SK-N-DZ (cell line): ENCODE measurements around the gene PLEKHM3.
A peak's percentile ranks its signal among the peaks of the same experiment; 100 is the strongest.
"Not testable (repeated sequence)": the region's sequence is repeated elsewhere in the genome, so short reads cannot be mapped to it uniquely, and the experiment has no call there.

ENCODE experiments used
- DNase-seq: peaks from one replicate; pipeline ENCODE4 v3.0.0-alpha.2; 2015; ENCODE audit warnings: low spot score

PLEKHM3 gene

GRCh38 chr2:207926133-207926988, 99.0 kb downstream of the PLEKHM3 start:
- peak; percentile 23 for DNase-seq

DNA sequence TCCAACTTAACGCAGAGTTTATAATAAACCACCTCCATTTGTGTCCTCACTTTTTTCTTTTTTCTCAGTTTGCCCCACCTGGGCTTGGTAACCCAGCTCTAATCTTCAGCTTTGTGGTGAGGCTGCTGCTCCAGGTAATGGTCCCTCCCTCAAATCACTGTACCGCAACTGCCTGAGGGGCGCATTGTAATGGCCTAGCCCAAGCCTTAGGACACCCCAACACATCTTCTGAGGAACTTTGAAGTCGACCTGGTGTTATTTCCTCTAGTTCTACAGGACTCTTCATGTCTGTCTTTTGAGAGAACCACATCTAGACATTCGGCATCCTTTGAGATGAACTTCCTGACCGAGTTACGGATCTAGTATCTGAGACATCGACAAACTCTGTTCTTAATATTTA, 99.7 kb downstream of the PLEKHM3 start:
- no peak for DNase-seq

DNA sequence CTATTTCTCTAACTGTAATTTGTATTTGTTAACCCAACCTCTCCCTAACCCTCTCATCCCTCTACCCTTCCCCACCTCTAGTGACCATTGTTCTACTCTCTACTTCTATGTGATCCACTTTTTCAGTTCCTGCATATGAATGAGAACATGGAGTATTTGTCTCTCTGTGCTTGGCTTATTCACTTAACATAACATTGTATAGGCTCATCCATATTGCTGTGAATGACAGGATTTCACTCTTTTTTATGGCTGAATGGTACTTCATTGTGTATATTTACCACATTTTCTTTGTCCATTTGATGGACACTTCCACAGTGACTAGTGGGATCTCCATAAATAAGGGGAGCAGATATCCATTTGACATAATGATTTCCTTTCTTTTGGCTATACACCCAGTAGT, 103.7 kb downstream of the PLEKHM3 start:
- no peak for DNase-seq

DNA sequence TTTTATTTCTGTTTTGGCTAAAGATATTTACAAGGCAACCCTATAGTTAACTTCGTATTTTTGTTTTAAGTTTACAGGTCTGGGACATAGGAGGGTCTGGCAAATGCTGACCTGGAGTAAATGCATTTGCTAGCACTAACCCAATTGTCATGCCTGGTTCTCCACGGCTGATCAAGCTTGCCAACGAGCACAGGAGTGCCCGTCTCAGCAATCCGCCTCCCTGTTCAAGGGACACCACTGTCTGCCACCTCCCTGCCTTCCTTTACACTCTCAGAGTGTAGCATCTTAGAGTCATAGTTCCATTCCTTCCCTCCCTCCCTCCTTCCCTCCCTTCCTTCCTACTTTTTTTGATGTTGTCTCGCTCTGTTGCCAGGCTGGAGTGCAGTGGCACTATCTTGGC, 104.6 kb downstream of the PLEKHM3 start:
- DNase-seq = no peak

- DNase-seq = no peak
These were observed 105.0 kb downstream of the PLEKHM3 start for GRCh38 chr2:207920321-207920720.

- DNase-seq = no peak
These were observed 106.0 kb downstream of the PLEKHM3 start for GRCh38 chr2:207919164-207919919.

GRCh38 chr2:207914716-207915115, 110.6 kb downstream of the PLEKHM3 start:
- no peak for DNase-seq

- DNase-seq = no peak
These were observed 111.5 kb downstream of the PLEKHM3 start for GRCh38 chr2:207913772-207914358.

GRCh38 chr2:207911856-207912255, 113.5 kb downstream of the PLEKHM3 start:
- DNase-seq = no peak

- DNase-seq = no peak
These were observed 114.1 kb downstream of the PLEKHM3 start for GRCh38 chr2:207911215-207911614.

DNA sequence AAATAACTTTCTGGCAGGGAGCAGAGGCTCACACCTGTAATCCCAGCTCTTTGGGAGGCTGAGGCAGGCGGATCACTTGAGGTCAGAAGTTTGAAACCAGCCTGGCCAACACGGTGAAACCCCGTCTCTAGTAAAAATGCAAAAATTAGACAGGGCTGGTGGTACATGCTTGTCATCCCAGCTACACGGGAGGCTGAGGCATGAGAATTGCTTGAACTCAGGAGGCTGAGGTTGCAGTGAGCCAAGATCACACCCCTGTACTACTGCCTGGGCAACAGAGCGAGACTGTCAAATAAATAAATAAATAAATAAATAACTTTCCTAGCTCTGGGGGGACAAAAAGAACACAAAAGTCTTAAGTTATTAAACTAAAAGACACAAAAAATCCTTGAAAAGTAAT, 118.8 kb downstream of the PLEKHM3 start:
- DNase-seq = not testable (repeated sequence)

- DNase-seq = peak; percentile 94
These were observed 119.8 kb downstream of the PLEKHM3 start for GRCh38 chr2:207905546-207905945.

DNA sequence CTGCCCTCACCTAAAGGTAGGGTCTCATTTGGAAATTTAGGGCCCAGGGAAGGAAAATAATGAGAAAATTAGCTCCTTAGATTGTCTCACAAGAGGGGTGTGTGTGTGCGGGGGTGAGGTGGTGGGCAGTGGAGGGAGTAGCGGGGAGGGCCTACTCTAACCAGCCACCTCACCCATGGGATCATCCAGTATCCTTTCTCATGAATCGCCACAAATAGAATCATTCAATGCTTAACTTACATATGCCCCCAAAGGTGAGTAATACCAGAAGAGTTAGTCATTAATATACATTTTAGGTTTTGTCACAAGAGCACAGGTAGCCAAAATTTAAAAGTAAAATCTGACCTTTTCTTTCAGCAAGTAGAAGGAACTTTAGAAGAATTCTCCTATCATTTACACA, 122.1 kb downstream of the PLEKHM3 start:
- no peak for DNase-seq

DNA sequence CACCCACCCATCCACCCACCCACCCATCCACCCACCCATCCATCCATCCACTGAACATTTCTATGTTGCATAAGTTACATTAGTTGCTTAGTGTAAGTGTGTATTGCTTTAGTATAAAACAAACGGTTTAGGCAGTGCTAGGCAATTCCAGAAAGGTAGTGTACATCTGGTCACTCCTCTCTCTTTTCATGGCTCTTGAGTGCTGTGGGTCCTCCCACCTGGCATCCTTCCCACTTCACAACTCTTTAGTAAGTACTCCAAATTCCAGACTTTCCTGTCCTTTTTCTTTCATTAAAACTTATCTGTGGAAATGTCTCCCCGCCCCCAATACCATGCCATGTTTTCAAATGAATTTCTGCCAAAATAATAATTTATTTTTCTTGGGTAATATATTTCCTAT, 122.5 kb downstream of the PLEKHM3 start:
- no peak for DNase-seq

- no peak for DNase-seq
These were observed 123.5 kb downstream of the PLEKHM3 start for GRCh38 chr2:207901829-207902228.

- DNase-seq = no peak
These were observed 123.9 kb downstream of the PLEKHM3 start for GRCh38 chr2:207901401-207901800.

DNA sequence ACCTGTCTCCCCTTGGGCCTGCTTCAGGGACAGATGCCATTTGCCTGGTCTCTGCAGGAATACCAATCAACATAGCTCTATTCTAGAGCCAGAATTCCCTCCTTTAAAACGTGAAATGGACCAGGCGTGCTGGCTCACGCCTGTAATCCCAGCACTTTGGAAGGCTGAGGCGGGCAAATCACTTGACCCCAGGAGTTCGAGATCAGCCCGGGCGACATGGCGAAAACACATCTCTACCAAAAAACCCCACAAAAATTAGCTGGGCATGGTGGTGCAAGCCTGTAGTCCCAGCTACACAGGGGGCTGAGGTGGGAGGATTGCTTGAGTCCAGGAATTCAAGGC, 127.0 kb downstream of the PLEKHM3 start:
- no peak for DNase-seq

DNA sequence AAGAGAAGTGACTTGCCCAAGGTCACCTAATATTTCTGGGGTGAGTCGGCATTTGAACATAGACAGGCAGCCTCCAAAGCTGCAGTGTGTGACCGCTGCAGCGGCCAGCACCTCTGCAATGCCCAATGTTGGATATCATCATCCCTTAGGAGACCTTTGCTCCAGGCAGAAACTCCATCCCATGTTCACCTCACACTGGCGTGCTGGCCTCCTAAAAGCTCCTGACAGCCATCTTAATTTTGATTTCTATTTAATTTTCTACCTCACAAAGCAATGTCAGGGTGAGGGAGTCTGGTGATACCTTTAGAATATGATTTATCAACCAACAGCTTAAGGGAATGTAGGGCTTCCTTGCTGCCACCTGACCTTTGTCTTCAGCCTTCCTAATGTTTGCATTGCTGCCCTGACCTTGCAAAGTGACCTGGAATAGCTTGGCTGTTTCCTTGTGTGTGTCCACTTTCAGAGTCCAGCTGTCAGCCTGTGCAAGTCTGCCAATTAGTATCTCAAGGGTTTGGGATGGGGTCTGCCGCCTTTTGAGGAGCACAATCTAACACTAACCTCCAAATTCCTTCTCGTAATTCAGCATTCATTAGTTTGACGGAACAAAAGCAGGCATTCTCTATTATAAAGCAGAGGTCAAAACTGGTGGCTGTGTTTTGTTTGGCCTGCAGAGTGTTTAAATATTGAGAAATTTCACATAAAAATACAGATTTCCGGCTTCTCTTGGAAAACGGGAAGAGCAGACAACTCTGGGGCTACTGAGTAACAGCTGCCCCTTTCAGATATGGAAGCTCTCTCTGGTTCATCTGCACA, 127.6 kb downstream of the PLEKHM3 start:
- no peak for DNase-seq

GRCh38 chr2:207896525-207897285, 128.6 kb downstream of the PLEKHM3 start:
- DNase-seq = no peak

- DNase-seq = no peak
These were observed 130.0 kb downstream of the PLEKHM3 start for GRCh38 chr2:207895274-207895860.
